ENCODE measurements around the gene TMC2.
"Not testable (repeated sequence)": the region's sequence is repeated elsewhere in the genome, so short reads cannot be mapped to it uniquely, and the experiment has no call there.

TMC2 gene, protein sequence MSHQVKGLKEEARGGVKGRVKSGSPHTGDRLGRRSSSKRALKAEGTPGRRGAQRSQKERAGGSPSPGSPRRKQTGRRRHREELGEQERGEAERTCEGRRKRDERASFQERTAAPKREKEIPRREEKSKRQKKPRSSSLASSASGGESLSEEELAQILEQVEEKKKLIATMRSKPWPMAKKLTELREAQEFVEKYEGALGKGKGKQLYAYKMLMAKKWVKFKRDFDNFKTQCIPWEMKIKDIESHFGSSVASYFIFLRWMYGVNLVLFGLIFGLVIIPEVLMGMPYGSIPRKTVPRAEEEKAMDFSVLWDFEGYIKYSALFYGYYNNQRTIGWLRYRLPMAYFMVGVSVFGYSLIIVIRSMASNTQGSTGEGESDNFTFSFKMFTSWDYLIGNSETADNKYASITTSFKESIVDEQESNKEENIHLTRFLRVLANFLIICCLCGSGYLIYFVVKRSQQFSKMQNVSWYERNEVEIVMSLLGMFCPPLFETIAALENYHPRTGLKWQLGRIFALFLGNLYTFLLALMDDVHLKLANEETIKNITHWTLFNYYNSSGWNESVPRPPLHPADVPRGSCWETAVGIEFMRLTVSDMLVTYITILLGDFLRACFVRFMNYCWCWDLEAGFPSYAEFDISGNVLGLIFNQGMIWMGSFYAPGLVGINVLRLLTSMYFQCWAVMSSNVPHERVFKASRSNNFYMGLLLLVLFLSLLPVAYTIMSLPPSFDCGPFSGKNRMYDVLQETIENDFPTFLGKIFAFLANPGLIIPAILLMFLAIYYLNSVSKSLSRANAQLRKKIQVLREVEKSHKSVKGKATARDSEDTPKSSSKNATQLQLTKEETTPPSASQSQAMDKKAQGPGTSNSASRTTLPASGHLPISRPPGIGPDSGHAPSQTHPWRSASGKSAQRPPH

DNA sequence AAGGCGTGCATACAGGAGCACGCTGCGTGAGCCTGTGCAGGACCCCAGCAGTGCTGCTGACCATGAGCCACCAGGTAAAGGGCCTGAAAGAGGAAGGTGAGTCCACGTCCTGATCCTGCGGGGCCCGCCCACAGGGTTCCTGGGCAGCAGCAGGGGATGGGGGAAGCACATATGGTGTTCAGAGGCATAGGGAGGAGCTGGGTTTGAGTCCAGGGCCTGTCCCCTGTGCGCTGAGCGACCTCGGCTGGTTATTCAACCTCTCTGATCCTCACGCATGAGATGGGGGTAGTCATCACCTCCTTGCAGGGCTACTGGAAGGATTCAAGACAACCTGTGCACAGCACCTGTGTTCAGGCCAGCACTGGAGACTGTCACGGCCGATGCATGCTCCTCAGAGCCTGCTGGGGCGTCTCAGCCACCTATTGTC, at the start of gene TMC2:
Gene TMC2, plus strand, starts transcription at position 14 of the 427 bp plus-strand sequence. Its CDS starts 49 bp downstream, at position 63.
- no peak within 1 kb of the TSS for H3K4me3 ChIP-seq (ENCODE audit: low read depth, low read length)

DNA sequence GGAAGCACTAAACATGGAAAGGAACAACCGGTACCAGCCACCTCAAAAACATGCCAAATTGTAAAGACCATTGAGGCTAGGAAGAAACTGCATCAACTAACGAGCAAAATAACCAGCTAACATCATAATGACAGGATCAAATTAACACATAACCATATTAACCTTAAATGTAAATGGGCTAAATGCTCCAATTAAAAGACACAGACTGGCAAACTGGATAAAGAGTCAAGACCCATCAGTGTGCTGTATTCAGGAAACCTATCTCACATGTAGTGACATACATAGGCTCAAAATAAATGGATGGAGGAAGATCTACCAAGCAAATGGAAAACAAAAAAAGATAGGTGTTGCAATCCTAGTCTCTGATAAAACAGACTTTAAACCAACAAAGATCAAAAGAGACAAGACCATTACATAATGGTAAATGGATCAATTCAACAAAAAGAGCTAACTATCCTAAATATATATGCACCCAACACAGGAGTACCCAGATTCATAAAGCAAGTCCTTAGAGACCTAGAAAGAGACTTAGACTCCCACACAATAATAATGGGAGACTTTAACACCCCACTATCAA, 33.5 kb upstream of the TMC2 start:
- H3K4me3 ChIP-seq (ENCODE audit: low read depth, low read length) = not testable (repeated sequence)

DNA sequence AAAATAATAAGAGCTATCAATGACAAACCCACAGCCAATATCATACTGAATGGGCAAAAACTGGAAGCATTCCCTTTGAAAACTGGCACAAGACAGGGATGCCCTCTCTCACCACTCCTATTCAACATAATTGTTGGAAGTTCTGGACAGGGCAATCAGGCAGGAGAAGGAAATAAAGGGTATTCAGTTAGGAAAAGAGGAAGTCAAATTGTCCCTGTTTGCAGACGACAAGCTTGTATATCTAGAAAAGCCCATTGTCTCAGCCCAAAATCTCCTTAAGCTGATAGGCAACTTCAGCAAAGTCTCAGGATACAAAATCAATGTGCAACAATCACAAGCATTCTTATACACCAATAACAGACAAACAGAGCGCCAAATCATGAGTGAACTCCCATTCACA, 31.6 kb upstream of the TMC2 start:
- H3K4me3 ChIP-seq (ENCODE audit: low read depth, low read length) = not testable (repeated sequence)

DNA sequence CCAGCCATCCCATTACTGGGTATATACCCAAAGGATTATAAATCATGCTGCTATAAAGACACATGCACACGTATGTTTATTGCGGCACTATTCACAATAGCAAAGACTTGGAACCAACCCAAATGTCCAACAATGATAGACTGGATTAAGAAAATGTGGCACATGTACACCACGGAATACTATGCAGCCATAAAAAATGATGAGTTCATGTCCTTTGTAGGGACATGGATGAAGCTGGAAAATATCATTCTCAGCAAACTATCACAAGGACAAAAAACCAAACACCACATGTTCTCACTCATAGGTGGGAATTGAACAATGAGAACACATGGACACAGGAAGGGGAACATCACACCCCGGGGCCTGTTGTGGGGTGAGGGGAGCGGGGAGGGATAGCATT, 29.9 kb upstream of the TMC2 start:
- not testable (repeated sequence) for H3K4me3 ChIP-seq (ENCODE audit: low read depth, low read length)

DNA sequence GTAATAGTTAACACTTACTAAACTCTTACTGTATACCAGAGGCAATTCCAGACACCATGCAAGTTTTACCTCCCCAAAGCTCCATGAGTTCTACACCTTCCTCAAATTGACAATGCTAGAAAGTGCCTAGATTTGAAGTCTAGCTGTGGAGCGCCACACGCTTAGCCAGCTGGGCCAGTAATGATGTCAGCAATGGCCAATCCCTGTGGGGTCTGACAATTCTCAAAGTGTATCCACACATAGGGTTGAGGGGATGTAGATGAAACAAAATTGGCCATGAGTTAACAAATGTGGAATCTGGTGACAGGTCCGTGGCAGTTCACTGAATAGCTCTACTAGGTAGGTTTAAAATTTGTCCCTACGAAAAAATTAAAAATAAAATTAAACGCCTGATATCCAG, 28.9 kb upstream of the TMC2 start:
- H3K4me3 ChIP-seq (ENCODE audit: low read depth, low read length) = no peak overlapping the region

DNA sequence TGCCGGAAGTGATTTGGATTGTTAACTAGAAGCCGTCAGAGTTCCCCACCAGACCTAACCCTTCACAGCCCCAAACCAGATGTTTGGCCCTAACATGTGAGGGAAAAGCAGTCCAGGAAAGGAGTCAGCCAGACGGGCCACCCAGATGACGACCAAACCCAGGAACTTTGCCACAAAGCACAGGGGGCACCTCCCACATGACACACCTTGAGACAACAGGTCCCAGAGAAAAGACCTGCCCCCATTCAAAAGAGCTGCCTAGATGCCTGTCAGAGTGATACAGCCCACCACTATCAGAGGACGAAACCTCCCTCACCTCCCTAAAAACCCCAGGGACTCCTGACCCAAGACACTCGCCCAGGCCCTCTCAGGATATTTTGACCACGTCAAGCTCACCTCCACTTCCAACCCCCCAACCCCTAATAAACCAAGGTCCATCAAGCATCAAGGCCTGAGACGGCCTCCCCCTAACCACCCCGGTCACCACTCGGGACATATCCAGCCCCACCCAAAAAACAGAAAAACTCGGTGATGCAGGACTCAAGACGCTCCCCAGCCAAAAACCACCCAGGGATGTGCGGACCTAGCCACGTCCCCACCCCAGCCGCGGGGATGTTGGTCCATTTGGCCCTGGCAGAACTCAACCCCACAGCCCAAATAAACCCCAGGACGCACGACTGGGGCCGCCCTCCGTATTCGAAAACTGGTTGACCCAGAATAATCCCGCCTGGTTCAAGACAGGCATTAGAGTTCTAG, 28.3 kb upstream of the TMC2 start:
- peak overlapping the region; percentile 63 for H3K4me3 ChIP-seq (ENCODE audit: low read depth, low read length)

DNA sequence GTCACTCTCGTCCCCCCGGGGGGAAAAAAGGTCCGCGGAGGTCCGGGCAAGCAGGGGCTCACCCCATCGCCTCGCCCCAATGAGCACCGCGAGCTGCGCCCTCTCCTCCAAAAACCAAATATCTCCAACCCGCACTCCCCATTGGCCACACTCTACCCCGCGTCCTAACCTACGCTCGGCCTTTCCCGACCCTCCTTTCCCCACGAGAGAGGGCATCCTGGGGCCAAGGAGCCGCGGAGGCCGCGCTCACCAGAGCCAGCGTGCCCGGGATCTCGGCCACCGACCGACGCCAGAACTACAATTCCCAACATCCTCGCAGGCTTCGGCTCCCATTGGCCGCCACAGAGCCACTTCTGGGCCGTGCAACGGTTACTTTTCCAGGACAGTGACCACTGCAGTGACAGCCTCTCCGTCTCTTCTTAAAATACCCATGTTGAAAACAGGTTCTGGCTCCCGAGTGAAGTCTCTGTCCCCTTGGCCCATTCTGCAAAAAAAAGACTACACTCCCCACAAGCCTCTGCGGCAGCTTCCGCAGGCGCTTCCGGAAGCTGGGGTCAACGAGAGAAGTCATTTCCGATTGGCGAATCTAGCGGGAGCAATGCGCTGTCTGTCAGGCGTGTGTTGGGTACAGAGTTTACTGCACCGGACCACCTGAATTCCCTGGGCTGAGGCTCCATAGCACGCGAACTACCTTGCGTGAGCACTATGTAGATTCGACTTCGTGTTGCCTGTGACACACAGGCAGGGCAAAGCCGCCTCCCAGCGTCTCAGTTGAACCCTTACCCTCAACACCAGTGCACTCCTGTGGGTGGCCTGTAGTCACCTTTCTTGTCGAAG, 27.5 kb upstream of the TMC2 start, which contains the start of gene ZNF343:
Gene ZNF343, minus strand, starts transcription at position 285 of the 837 bp plus-strand sequence. CDS start 15,020 bp downstream, outside the sequence.
- peak within 1 kb of the TSS; percentile 63 for H3K4me3 ChIP-seq (ENCODE audit: low read depth, low read length)

DNA sequence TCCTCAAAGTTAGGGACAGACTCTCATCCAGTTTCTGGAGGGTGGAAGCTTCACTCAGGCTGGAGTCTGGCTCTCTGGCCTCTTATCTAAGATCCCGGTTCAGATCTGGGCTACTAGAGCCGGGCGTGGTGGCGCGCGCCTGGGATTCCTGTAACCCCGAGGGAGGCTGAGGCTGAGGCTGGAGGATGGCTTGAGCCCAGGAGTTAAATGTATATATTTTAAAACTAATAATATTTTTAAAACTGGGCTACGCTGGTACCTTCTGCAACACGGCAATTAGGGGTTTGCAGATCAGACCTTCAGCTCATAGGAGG, 26.9 kb upstream of the TMC2 start:
- peak overlapping the region; percentile 63 for H3K4me3 ChIP-seq (ENCODE audit: low read depth, low read length)

DNA sequence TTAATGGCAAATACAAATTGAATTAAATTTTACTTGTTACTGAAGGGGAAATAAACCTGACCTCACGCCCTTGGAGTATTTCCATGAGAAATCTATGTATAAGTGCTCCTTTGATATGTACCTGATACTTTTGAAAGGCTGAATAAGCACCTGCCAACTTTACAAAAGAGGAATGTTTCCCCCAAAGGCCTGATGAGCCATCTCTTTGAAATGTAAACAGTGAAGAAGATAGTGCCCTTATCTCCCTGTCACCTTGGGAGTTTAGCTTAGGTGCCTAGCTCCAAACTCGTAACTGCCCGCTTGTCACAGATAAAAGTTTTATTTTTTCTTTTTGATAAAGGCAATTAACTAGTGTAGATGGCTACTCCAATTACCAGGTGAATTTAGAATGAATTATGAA, 26.6 kb upstream of the TMC2 start:
- H3K4me3 ChIP-seq (ENCODE audit: low read depth, low read length) = no peak overlapping the region

DNA sequence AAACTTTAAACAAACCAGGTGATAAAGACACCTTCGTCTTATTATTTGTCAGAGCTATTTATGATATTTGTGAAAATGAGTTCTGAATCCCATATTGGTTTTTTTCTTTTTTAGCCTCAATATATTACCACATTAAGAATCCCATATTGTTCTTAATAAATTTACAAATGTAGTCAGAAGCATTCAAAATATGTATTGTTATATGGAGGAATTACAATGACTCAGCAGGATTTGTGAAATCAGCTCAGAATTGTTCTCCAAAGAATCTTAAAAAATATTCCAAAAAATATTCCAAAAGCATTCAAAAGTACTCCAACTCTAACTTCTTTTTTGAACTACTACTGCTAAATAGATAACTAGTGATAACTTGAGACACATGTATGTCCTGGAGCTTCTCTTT, 21.2 kb upstream of the TMC2 start:
- H3K4me3 ChIP-seq (ENCODE audit: low read depth, low read length) = no peak overlapping the region

DNA sequence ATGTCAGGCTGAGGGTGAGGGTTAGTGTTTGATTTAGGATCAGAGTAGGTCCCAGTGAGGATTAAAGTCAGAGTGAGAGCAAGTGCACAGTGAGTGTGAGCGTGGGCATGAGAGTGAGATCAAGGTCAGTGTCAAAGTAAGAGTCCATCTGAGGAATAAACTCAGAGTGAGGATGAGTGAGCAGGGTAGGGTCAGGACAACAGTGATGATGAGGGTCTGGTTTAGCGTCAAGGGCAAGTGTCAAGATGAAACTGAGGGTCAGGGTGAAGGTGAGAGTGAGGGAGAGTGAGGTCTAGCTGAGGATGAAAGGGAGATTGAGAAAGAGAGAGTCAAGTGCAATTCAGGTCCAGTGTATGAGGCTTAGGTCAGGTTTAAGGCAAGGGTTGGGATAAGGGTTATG, 20.0 kb upstream of the TMC2 start:
- no peak overlapping the region for H3K4me3 ChIP-seq (ENCODE audit: low read depth, low read length)

DNA sequence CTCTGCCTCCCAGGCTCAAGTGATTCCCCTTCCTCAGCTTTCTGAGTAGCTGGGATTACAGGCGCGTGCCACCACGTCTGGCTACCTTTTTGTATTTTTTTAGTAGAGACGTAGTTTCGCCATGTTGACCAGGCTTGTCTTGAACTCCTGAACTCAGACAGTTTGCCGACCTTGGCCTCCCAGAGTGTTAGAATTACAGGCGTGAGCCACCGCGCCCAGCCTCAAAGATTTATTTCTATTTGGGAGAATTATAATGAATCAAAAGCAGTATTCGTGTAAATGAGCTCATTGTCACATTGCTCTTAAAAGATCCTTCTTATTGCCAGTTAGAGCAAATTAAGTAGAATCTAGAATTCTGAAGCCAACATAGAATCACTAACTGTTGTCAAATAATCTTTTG, 18.3 kb upstream of the TMC2 start:
- no peak overlapping the region for H3K4me3 ChIP-seq (ENCODE audit: low read depth, low read length)

DNA sequence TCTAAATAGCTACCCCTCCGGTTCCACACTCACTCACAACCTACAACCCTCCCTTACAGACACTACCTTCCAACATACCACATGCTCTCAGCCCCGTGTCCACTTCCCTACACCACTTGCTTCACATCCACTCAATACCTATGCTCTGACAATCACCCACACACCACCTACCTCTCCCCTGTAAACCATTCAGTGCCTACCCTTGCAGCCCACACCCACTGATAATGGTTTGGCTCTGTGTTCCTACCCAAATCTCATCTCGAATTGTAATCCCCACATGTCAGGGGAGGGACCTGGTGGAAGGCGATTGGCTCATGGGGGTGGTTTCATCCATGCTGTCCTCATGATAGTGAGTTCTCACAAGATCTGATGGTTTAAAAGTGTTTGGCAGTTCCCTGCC, 17.8 kb upstream of the TMC2 start:
- no peak overlapping the region for H3K4me3 ChIP-seq (ENCODE audit: low read depth, low read length)

DNA sequence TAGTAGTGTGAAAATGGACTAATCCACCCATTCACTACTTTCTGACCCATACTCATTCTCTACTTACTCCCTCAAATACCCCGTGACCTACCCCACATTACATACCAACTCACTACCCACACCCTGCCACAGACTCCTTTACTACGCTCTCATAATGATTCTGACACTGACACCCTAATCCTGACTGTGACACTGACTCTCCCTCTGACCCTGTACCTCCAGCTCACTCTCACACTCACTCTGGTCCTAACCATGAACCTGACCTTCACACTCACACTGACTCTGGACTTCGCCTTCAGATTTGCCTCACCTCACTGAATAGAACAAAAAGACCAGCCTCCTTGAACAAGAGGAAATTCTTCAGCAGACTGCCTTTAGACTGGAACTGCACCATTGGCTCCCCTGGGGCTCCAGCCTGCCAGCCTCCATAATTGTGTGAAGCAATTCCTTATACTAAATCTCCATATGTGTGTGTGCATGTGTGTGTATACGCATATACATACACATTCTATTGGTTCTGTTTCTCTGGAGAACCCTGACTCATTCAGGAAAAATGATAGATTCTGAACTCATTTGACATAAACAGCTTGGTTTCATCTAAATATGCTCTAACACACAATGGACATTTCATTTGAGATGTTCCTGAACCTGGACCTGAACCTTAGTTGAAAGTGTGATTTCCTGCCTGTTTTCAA, 17.1 kb upstream of the TMC2 start:
- no peak overlapping the region for H3K4me3 ChIP-seq (ENCODE audit: low read depth, low read length)

DNA sequence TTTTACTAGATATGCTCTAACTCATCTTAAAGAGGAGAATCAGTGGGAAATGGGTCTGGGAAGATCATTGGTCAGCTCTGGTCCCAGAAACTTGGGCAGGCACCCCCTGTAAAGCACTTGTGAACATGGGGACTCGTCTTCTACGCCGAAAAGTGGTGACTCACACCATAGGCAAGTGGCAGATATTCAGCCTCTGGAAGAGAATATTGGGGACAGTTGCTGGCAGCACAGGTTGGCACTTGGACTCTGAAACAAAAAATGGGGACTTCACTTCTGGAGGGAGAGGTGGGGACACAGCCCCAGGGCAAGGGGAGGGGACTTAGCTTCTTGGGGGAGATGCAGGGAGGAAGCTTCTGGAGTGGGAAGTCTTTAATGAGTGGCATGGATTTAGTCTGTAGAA, 15.8 kb upstream of the TMC2 start:
- no peak overlapping the region for H3K4me3 ChIP-seq (ENCODE audit: low read depth, low read length)

DNA sequence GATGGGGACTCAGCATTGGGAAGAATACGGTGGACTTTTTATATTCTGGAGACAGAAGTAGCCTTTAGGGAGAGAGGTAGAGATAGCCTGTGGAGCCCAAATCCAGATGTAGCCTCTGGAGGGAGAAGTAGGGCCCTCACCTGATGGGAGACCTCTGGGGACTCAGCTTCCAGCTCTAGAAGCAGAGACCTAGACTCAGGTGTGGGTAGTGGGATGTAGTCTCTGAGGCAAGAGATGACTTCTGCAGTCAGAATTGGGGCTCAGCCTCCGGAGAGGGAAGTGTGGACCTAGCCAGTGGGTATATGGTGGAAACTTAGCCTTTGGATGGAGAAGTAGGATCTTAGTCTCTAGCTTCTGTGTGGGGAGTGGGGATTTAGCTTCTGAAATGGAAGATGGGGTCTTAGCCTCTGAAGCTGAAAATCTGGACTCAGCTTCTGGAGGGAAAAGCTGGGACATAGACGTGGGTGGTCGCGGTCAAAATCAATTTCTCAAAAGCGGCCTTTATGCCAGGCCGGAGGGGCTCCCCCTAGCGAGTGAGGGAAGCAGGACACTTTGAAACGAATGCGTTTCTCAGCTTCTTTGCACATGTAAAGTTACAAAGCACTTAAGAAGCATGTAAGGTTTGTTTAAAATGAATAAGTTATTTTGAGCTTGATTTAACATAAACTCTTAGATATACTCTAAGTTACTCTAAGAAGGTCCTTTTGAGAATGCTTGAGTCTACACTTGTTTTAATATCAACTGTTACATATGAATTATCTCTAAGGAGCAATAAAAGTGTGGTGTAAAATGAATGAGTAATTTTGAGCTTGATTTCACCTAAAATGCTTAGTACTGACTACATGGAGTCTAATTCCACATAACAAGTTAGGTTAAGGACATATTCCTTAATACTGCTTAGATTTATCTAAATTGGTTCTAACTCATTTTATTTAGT, 14.7 kb upstream of the TMC2 start:
- H3K4me3 ChIP-seq (ENCODE audit: low read depth, low read length) = no peak overlapping the region

DNA sequence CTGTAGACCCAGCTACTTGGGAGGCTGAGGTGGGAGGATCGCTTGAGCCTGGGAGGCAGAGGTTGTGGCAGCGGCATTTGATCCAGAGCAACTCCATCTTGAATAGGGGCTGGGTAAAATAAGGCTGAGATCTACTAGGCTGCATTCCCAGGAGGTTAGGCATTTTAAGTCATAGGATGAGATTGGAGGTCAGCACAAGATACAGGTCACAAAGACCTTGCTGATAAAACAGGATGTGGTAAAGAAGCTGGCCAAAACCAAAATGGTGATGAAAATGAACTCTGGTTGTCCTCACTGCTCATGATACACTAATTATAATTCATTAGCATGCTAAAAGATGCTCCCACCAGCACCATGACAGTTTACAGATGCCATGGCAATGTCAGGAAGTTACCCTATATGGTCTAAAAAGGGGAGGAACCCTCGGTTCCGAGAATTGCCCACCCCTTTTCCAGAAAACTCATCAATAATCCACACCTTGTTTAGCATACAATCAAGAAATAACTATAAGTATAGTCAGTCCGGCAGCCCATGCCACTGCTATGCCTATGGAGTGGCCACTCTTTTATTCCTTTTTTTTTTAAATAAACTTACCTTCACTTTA, 13.4 kb upstream of the TMC2 start:
- not testable (repeated sequence) for H3K4me3 ChIP-seq (ENCODE audit: low read depth, low read length)
